ENCODE data around the gene RNASEH2B. TPM values are rescaled to one million over a fixed set of nuclear protein-coding genes. Genes with fewer than 3 reads are reported as not detected.

The RNASEH2B gene
- total and polyA plus RNA-seq, 2 of the 8 experiments (the other 6 are each of a cell fraction or from before 2014, with no cell fraction given): 19.3 to 43.9 TPM

- CTCF ChIA-PET (ENCODE audit: partially characterized antibody): no interaction called here
- H3K27me3 ChIP-seq (replicated peaks in 1 of 4; ENCODE audit: control insufficient read depth in 3 of 4, extremely low read depth in 1 of 4, insufficient read depth in 3 of 4, low read length in 3 of 4): no peaks in the 10 kb centered on the region
- no peak overlapping the region for H3K14ac ChIP-seq (ENCODE audit: insufficient read length)
- no peak for FAIRE-seq
- H3K79me1 ChIP-seq (ENCODE audit: low read depth, low read length): no peaks in the 10 kb centered on the region
- H4K8ac ChIP-seq (ENCODE audit: extremely low read depth, insufficient read depth, low read length): no peak overlapping the region
- H3K4me2 ChIP-seq (ENCODE audit: insufficient read depth in 1 of 2, low read depth in 2 of 2, low read length in 2 of 2): no peak overlapping the region
- H3K23ac ChIP-seq (ENCODE audit: insufficient read length): no peak overlapping the region
- H3K4ac ChIP-seq (replicated peaks; ENCODE audit: insufficient read length, low read depth, low read length): no peak overlapping the region
- 82% methylated on average over 1 of the region's 1 CpG; no CpG with 5 or more reads in 1 of the 2 experiments for WGBS, 2 experiments (ENCODE audit: extremely low coverage in 1 of 2, insufficient coverage in 1 of 2, insufficient read length in 1 of 2, insufficient replicate concordance in 2 of 2, low coverage in 1 of 2, low lambda C conversion rate in 2 of 2, missing lambda C conversion rate in 1 of 2)
- no peak overlapping the region for H3K9ac ChIP-seq (replicated peaks in 1 of 4; ENCODE audit: extremely low read depth in 1 of 4, low read depth in 3 of 4, low read length in 3 of 4)
- peaks cover 0 to 9% (median 0%) of the 10 kb centered on the region in 4 experiments; a peak in 2 of 7 replicates for H3K4me1 ChIP-seq (replicated peaks in 1 of 4; ENCODE audit: control insufficient read depth in 3 of 4, insufficient read depth in 4 of 4, low read length in 3 of 4)
- no peak overlapping the region for H3K27ac ChIP-seq (ENCODE audit: low read depth, low read length)
- H3K4me3 ChIP-seq (ENCODE audit: extremely low read depth in 1 of 4, insufficient read depth in 2 of 4, low read depth in 3 of 4, low read length in 4 of 4): no peak overlapping the region
- no peak overlapping the region for H3K56ac ChIP-seq (replicated peaks; ENCODE audit: insufficient read length, low read depth, low read length)
- H4K5ac ChIP-seq (ENCODE audit: insufficient read length, low read depth, low read length): no peak overlapping the region
- no peak overlapping the region for H3K18ac ChIP-seq (ENCODE audit: extremely low read depth, low read length)
- H4K91ac ChIP-seq (replicated peaks; ENCODE audit: insufficient read length, low read length): no peak overlapping the region
- H2BK120ac ChIP-seq (replicated peaks; ENCODE audit: low read depth, low read length): no peak overlapping the region
- no peak overlapping the region for H2AFZ ChIP-seq (ENCODE audit: low read length)
- H3K23me2 ChIP-seq (ENCODE audit: low read depth, low read length): no peaks in the 10 kb centered on the region
- no peak for DNase-seq (ENCODE audit: low read depth in 1 of 2, low spot score in 2 of 2)
- no peaks in the 10 kb centered on the region for H3K79me2 ChIP-seq (ENCODE audit: control insufficient read depth in 1 of 2, insufficient read depth in 2 of 2, low read length in 2 of 2)
- H2BK12ac ChIP-seq (ENCODE audit: low read depth, low read length): no peak overlapping the region
- H3K9me3 ChIP-seq (ENCODE audit: insufficient read depth in 2 of 2, low read depth in 1 of 2, low read length in 1 of 2): no peaks in the 10 kb centered on the region; a peak in 1 of 4 replicates
- H2BK15ac ChIP-seq (ENCODE audit: low read length): no peak overlapping the region
- H3K36me3 ChIP-seq (ENCODE audit: control insufficient read depth in 2 of 4, insufficient read depth in 4 of 4, low read length in 3 of 4): no peaks in the 10 kb centered on the region
- H4K20me1 ChIP-seq (replicated peaks in 1 of 2; ENCODE audit: control insufficient read depth in 1 of 2, insufficient read depth in 2 of 2, low read length in 2 of 2): no peaks in the 10 kb centered on the region
- H2BK20ac ChIP-seq (ENCODE audit: low read length): no peak overlapping the region
- H2BK5ac ChIP-seq (ENCODE audit: low read depth, low read length): no peak overlapping the region
- POLR2A ChIA-PET (ENCODE audit: partially characterized antibody): no interaction called here
- no peak overlapping the region for H2AK5ac ChIP-seq (ENCODE audit: low read depth, low read length)
- no peak for TF ChIP-seq KDM4A (IDR thresholded peaks at IDR 0.05; ENCODE audit: low read depth, low read length, severe bottlenecking)
- TF ChIP-seq RBBP5 (IDR thresholded peaks at IDR 0.05; ENCODE audit: borderline replicate concordance, low read depth, low read length): no peak
- no peak for TF ChIP-seq TAF1 (IDR thresholded peaks at IDR 0.05; ENCODE audit: low read depth, low read length)
- no peak for TF ChIP-seq RFX5 (IDR thresholded peaks at IDR 0.05; ENCODE audit: borderline replicate concordance, low read depth, low read length)
- no peak for TF ChIP-seq SP1 (IDR thresholded peaks at IDR 0.05; ENCODE audit: low read depth, low read length)
- no peak for TF ChIP-seq CREB1 (IDR thresholded peaks at IDR 0.05)
- no peak for TF ChIP-seq MAX (IDR thresholded peaks at IDR 0.05)
- TF ChIP-seq TBP (IDR thresholded peaks at IDR 0.05; ENCODE audit: low read depth, low read length): no peak
- no peak for TF ChIP-seq BCL11A (IDR thresholded peaks at IDR 0.05; ENCODE audit: low read depth in 2 of 2, low read length in 2 of 2)
- TF ChIP-seq E2F6 (IDR thresholded peaks at IDR 0.05): no peak
- TF ChIP-seq GABPA (IDR thresholded peaks at IDR 0.05; ENCODE audit: borderline replicate concordance, insufficient read depth, low read length): no peak
- TF ChIP-seq CTCF (IDR thresholded peaks at IDR 0.05; ENCODE audit: control extremely low read depth in 1 of 3, insufficient read depth in 1 of 3, low read depth in 1 of 3, low read length in 3 of 3): no peak
These were observed 21.2 kb upstream of the RNASEH2B start for GRCh38 chr13:50888362-50888761.

Data from H1 (cell line).